ENCODE measurements around the gene GALNT2.
A peak's percentile ranks its signal among the peaks of the same experiment; 100 is the strongest.

The GALNT2 gene

DNA sequence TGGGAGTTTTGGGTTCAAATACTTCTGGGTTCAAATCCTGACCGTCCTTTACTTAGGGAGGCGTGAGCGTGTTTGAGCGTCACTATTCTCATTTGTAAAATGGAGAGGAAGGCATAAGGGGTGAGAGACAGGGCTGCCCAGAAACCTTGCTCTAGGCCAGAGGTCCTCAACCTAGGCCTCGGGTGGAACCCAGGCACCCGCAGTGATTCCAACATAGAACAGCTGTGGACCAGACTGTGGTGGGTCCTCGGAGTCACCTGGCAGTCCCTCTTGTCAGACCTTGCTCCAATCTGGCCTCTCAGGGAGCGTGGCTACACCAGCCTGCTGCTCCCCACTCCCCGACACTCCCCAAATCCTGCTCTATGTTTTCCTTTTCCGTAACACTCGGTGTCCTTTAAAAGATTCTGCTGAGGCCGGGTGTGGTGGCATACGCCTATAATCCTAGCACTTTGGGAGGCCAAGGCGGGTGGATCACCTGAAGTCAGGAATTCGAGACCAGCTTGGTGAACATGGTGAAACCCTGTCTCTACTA lies 242.7 kb downstream of the GALNT2 start:
- H3K79me2 ChIP-seq (ENCODE audit: insufficient read depth, low read length) = no peaks in the 10 kb centered on the region
- no peak overlapping the region for H3K4me2 ChIP-seq (ENCODE audit: insufficient read depth, low read length)
- no peaks in the 10 kb centered on the region for H3K9me3 ChIP-seq (ENCODE audit: insufficient read depth, low read length, severe bottlenecking)
- DNase-seq = no peak
- H3K27ac ChIP-seq (ENCODE audit: low read length) = no peak overlapping the region
- no peak for ATAC-seq (ENCODE audit: insufficient read depth, low read depth)
- no peaks in the 10 kb centered on the region for H3K36me3 ChIP-seq (ENCODE audit: insufficient read depth, low read length)
- H3K4me1 ChIP-seq (ENCODE audit: insufficient read depth, low read length) = peaks cover 5% of the 10 kb centered on the region
- no peak overlapping the region for H3K4me3 ChIP-seq (ENCODE audit: low read depth in 1 of 2, low read length in 2 of 2)
- TF ChIP-seq EZH2 (IDR thresholded peaks at IDR 0.05; ENCODE audit: borderline replicate concordance, low read depth, low read length, severe bottlenecking) = no peak
- TF ChIP-seq, protein P1, sequence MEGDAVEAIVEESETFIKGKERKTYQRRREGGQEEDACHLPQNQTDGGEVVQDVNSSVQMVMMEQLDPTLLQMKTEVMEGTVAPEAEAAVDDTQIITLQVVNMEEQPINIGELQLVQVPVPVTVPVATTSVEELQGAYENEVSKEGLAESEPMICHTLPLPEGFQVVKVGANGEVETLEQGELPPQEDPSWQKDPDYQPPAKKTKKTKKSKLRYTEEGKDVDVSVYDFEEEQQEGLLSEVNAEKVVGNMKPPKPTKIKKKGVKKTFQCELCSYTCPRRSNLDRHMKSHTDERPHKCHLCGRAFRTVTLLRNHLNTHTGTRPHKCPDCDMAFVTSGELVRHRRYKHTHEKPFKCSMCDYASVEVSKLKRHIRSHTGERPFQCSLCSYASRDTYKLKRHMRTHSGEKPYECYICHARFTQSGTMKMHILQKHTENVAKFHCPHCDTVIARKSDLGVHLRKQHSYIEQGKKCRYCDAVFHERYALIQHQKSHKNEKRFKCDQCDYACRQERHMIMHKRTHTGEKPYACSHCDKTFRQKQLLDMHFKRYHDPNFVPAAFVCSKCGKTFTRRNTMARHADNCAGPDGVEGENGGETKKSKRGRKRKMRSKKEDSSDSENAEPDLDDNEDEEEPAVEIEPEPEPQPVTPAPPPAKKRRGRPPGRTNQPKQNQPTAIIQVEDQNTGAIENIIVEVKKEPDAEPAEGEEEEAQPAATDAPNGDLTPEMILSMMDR (IDR thresholded peaks at IDR 0.05; ENCODE audit: borderline replicate concordance, extremely low read depth, low read length, poor library complexity, severe bottlenecking) = no peak
- H4K20me1 ChIP-seq (ENCODE audit: insufficient read depth, low read length) = no peaks in the 10 kb centered on the region
- H3K9ac ChIP-seq (ENCODE audit: low read depth, low read length) = no peak overlapping the region
- H3K27me3 ChIP-seq (ENCODE audit: insufficient read depth, low read length, poor library complexity) = no peaks in the 10 kb centered on the region
- no peak overlapping the region for H2AFZ ChIP-seq (ENCODE audit: low read depth, low read length)

GRCh38 chr1:230310381-230311163 lies 243.5 kb downstream of the GALNT2 start:
- Histone ChIP-seq H3K79me2 (ENCODE audit: insufficient read depth, low read length) (no peaks in the 10 kb centered on the region), H4K20me1 (ENCODE audit: insufficient read depth, low read length) (no peaks in the 10 kb centered on the region), H3K27me3 (ENCODE audit: insufficient read depth, low read length, poor library complexity) (no peaks in the 10 kb centered on the region), H3K9me3 (ENCODE audit: insufficient read depth, low read length, severe bottlenecking) (no peaks in the 10 kb centered on the region), H3K27ac (ENCODE audit: low read length) (no peak overlapping the region), H2AFZ (ENCODE audit: low read depth, low read length) (peak overlapping the region; percentile 51), H3K4me2 (ENCODE audit: insufficient read depth, low read length) (peak overlapping the region; percentile 49), H3K9ac (ENCODE audit: low read depth, low read length) (no peak overlapping the region), H3K36me3 (ENCODE audit: insufficient read depth, low read length) (no peaks in the 10 kb centered on the region), H3K4me3 (ENCODE audit: low read depth in 1 of 2, low read length in 2 of 2) (0 out of 4 replicates have a peak overlapping the region, but pooled peaks of 1 of the 2 experiments have one; percentile 2), H3K4me1 (ENCODE audit: insufficient read depth, low read length) (peaks cover 5% of the 10 kb centered on the region)
- ATAC-seq (ENCODE audit: insufficient read depth, low read depth) (peak; percentile 85), DNase-seq (peak; percentile 62)
- TF ChIP-seq, protein P1 (IDR thresholded peaks at IDR 0.05; ENCODE audit: borderline replicate concordance, extremely low read depth, low read length, poor library complexity, severe bottlenecking) = peak; percentile 96
- TF ChIP-seq EZH2 (IDR thresholded peaks at IDR 0.05; ENCODE audit: borderline replicate concordance, low read depth, low read length, severe bottlenecking) = no peak

DNA sequence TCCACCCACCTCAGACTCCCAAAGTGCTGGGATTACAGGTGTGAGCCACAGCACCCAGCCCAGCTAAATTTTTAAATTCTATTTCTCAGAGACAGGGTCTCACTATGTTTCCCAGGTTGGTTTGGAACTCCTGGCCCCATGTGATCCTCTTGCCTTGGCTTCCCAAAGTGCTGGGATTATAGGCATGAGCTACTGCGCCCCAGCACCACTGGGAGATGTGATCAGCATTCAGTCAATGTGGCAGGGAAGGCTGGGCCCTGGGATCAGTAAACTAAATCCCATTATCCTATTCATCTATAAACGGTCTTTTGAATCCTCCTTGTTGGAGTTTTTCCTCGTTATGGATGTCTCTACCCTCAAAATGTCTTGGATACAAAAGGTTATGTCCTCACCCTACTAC lies 245.6 kb downstream of the GALNT2 start:
- DNase-seq (no peak), ATAC-seq (ENCODE audit: insufficient read depth, low read depth) (no peak)
- Histone ChIP-seq H3K9me3 (ENCODE audit: insufficient read depth, low read length, severe bottlenecking) (no peaks in the 10 kb centered on the region), H3K27ac (ENCODE audit: low read length) (no peak overlapping the region), H3K4me3 (ENCODE audit: low read depth in 1 of 2, low read length in 2 of 2) (no peak overlapping the region), H3K27me3 (ENCODE audit: insufficient read depth, low read length, poor library complexity) (peaks cover 5% of the 10 kb centered on the region), H3K36me3 (ENCODE audit: insufficient read depth, low read length) (no peaks in the 10 kb centered on the region), H3K79me2 (ENCODE audit: insufficient read depth, low read length) (no peaks in the 10 kb centered on the region), H3K4me1 (ENCODE audit: insufficient read depth, low read length) (peaks cover 5% of the 10 kb centered on the region), H3K4me2 (ENCODE audit: insufficient read depth, low read length) (no peak overlapping the region), H4K20me1 (ENCODE audit: insufficient read depth, low read length) (no peaks in the 10 kb centered on the region), H2AFZ (ENCODE audit: low read depth, low read length) (no peak overlapping the region), H3K9ac (ENCODE audit: low read depth, low read length) (no peak overlapping the region)
- TF ChIP-seq, protein P1 (IDR thresholded peaks at IDR 0.05; ENCODE audit: borderline replicate concordance, extremely low read depth, low read length, poor library complexity, severe bottlenecking) = no peak
- TF ChIP-seq EZH2 (IDR thresholded peaks at IDR 0.05; ENCODE audit: borderline replicate concordance, low read depth, low read length, severe bottlenecking) = no peak

Data from DND-41 (cell line).